GM18507 (cell line): ENCODE data around the gene RHOD.

ENCODE experiments used
- DNase-seq: peaks from one replicate; pipeline ENCODE4 v3.0.0; 2011; ENCODE audit warnings: low read depth; ENCODE audit not compliant: insufficient read length; ENCODE audit errors: extremely low spot score
- FAIRE-seq: peaks from 2 replicates; lab custom pipeline; 2011; peaks lifted over from hg19 to GRCh38; lab: Jason Lieb, UNC

RHOD gene

GRCh38 chr11:67030976-67031375 lies 25.7 kb upstream of the RHOD start:
- FAIRE-seq, result no peak

GRCh38 chr11:67031791-67032561 lies 24.7 kb upstream of the RHOD start:
- no peak for DNase-seq
- FAIRE-seq, result no peak

More at GRCh38 chr11:67030976-67031375, 25.7 kb upstream of the RHOD start:
- no peak for DNase-seq

- FAIRE-seq, result no peak
These were observed 23.7 kb upstream of the RHOD start for GRCh38 chr11:67032830-67033551.

GRCh38 chr11:67033661-67034166 lies 22.9 kb upstream of the RHOD start:
- DNase-seq (no peak), FAIRE-seq (no peak)

More at GRCh38 chr11:67032830-67033551, 23.7 kb upstream of the RHOD start:
- no peak for DNase-seq

- FAIRE-seq, result no peak
- DNase-seq, result no peak
These were observed 22.3 kb upstream of the RHOD start for GRCh38 chr11:67034350-67034749.

GRCh38 chr11:67040147-67040546 lies 16.5 kb upstream of the RHOD start:
- no peak for DNase-seq
- no peak for FAIRE-seq

- DNase-seq (no peak), FAIRE-seq (no peak)
These were observed 15.0 kb upstream of the RHOD start for GRCh38 chr11:67041602-67042001.

- no peak for FAIRE-seq
These were observed 12.9 kb upstream of the RHOD start for GRCh38 chr11:67043572-67044349.

GRCh38 chr11:67044496-67044895 lies 12.2 kb upstream of the RHOD start:
- FAIRE-seq (no peak), DNase-seq (no peak)

More at GRCh38 chr11:67043572-67044349, 12.9 kb upstream of the RHOD start:
- no peak for DNase-seq

- no peak for DNase-seq
- no peak for FAIRE-seq
These were observed 11.3 kb upstream of the RHOD start for GRCh38 chr11:67045314-67045713.

GRCh38 chr11:67048515-67049130 lies 8.0 kb upstream of the RHOD start:
- DNase-seq (no peak), FAIRE-seq (no peak)

- DNase-seq (no peak), FAIRE-seq (no peak)
These were observed 6.5 kb upstream of the RHOD start for GRCh38 chr11:67050139-67050538.

- no peak for FAIRE-seq
- no peak for DNase-seq
These were observed 5.3 kb upstream of the RHOD start for GRCh38 chr11:67051180-67051893.

GRCh38 chr11:67051945-67052488 lies 4.6 kb upstream of the RHOD start:
- DNase-seq, result no peak
- no peak for FAIRE-seq

- FAIRE-seq (no peak), DNase-seq (no peak)
These were observed 3.8 kb upstream of the RHOD start for GRCh38 chr11:67052891-67053290.

GRCh38 chr11:67053896-67054329 lies 2.7 kb upstream of the RHOD start:
- FAIRE-seq (peak; percentile 70), DNase-seq (peak; percentile 58)

- no peak for FAIRE-seq
- DNase-seq, result no peak
These were observed 2.3 kb upstream of the RHOD start for GRCh38 chr11:67054346-67054835.

- no peak for DNase-seq
These were observed 1.7 kb upstream of the RHOD start for GRCh38 chr11:67054836-67055523.

More at GRCh38 chr11:67054836-67055523, 1.7 kb upstream of the RHOD start:
- FAIRE-seq, result no peak
